Mononuclear cell (primary cell): ENCODE measurements around the gene MAPK14. TPM values are rescaled to one million over a fixed set of nuclear protein-coding genes. Genes with fewer than 3 reads are reported as not detected.

Source experiments
- H3K27me3 ChIP-seq: 2 replicates; pipeline ENCODE4 v1.6.0; 2011; ENCODE audit warnings: low read length, control low read depth; ENCODE audit not compliant: insufficient read depth
- H3K4me1 ChIP-seq: 2 replicates; pipeline ENCODE4 v1.5.1; 2011; ENCODE audit warnings: mild to moderate bottlenecking, low read length, control low read depth; ENCODE audit not compliant: insufficient read depth
- H3K4me3 ChIP-seq: 2 replicates; pipeline ENCODE4 v1.5.1; 2011; ENCODE audit warnings: mild to moderate bottlenecking, low read length, moderate library complexity
- H3K9me3 ChIP-seq: 2 replicates; pipeline ENCODE4 v1.5.1; 2011; ENCODE audit warnings: low read depth, mild to moderate bottlenecking, control low read depth, low read length
- total RNA-seq: library from RNA; depleted of rRNA; stranded (reverse); fragments of >200 nt; gene quantifications from one replicate; pipeline ENCODE4 v1.2.3, GENCODE V29; 2012

MAPK14 gene
- total RNA-seq, 1 donor, result 86.9 TPM

DNA sequence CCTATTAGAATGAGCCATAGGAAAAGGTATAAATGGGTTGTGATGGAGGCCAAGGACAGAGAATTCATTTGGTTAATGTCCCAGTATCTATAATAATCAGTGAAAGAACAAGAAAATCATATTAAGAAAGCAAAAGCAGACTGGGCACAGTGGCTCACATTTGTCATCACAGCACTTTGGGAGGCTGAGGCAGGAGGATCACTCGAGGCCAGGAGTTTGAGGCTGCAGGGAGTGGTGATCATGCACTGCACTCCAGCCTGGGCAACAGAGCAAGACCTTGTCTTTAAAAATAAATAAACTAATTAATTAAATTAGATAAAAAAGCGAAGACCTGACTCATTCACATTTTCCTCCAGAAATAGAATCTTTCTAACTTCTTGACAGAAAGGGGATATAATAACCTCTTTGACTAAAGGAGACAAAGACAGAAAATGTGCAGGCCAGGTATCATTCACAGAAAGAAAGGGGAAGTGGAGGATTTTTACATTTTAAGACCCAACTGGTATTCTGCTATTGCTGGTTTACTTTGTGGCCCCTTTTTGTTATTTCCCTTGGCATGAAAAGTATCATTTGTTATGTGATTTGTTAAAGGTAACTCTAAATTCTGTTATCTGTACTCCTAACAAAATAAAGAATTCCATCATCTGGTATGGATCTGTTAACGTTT, 70.8 kb downstream of the MAPK14 start:
- Histone ChIP-seq H3K4me1 (peaks cover 43% of the 10 kb centered on the region), H3K4me3 (no peak overlapping the region), H3K27me3 (no peaks in the 10 kb centered on the region), H3K9me3 (no peaks in the 10 kb centered on the region)

DNA sequence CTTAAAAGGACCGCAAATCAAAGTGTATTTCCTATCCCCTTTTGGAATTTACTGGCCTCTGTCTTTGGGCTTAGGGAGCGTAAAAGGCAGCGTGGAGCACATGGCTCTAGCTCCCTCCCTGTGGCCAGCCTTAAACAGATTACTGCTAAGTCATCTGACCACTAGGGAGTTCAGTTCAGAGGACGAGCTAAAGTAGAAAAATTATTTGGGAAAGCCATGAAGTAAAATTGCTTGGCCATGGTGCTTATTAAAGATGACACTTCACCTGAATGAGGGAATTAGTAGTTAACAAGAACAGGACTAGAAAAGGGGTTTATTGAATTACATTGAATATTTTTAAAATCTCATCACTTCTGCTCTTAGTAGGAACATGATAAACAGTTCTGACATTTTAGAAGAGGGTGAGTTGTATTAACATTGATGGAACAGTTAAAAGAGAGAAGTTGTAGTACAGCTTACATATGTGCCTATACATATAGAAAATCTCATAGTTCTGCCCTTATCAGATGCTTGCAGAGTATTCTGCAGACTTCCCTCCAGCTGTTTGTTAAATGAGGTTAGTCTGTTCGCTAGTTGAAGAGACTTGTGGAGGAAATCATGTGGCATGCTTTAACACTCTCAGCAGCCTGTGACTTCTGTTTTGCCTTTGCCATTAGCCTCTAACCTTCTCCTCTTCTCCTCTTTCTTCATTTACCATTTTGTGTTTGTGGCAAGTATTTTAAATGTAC, 71.5 kb downstream of the MAPK14 start:
- Histone ChIP-seq H3K27me3 (no peaks in the 10 kb centered on the region), H3K4me3 (no peak overlapping the region), H3K9me3 (no peaks in the 10 kb centered on the region), H3K4me1 (peaks cover 43% of the 10 kb centered on the region)

DNA sequence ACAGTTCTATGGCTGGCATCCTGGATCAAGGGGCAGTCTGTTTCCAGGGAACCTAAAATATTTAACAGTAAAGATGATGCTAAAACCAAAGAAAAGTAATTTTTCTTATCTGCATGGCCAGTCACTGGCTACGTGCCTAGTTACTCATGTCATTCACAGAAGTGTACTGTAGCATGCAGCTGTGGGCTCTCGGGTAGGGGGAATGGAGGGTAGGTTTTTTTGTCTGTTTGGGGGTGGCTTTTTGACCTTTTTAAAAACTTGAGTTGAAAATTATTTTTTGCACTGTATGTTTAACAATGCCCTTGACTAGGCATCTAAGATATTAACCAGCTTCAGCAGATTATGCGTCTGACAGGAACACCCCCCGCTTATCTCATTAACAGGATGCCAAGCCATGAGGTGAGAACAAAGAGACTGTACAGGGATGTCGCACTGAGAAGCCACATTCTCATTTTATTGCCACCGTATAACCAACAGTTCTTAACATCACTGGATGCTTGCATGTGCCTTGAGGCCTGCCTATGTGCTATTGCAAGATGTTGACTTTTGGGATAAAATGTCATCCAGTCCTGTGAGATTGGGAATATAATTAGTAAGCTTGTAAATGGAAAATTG, 72.4 kb downstream of the MAPK14 start:
- Histone ChIP-seq H3K4me3 (no peak overlapping the region), H3K9me3 (no peaks in the 10 kb centered on the region), H3K4me1 (peaks cover 38% of the 10 kb centered on the region), H3K27me3 (no peaks in the 10 kb centered on the region)

DNA sequence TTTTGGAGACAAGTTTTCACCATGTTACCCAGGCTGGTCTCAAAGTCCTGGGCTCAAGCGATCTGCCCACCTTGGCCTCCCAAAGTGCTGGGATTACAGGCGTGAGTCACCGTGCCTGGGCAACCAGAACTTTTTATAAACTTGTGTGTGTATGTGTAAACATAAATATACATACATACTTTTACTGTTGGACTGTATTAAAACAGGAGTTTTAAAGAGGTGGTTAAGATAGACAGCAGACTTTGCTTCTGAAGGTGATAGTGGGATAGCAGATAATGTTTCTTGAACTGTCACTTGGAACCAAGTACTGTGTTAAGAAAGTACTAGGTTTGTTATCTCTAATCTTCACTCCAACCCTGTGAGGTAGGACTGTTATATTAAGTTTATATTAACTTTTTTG, 74.1 kb downstream of the MAPK14 start:
- no peak overlapping the region for H3K4me3 ChIP-seq
- no peaks in the 10 kb centered on the region for H3K9me3 ChIP-seq
- no peaks in the 10 kb centered on the region for H3K27me3 ChIP-seq
- H3K4me1 ChIP-seq, result peaks cover 30% of the 10 kb centered on the region

DNA sequence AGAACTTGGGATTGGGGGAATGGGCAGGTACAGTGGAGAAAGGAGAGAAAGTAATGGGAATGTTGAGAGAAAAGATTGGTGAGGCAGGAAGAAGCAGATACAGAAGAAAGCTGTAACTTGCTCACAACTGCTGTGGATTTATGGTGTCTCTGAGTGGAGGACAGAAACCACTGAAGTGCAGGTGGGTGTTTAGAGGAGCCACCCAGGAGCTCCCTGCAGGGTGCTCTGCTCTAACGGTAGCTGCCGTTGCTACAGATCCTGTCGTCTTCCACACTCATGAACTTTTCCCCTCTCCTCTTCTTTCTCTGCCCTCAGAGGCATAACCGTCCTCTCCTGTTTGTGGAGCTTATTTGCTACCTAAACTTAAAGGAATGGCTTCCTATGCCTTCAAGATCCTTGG, 75.2 kb downstream of the MAPK14 start:
- Histone ChIP-seq H3K27me3 (no peaks in the 10 kb centered on the region), H3K4me3 (no peak overlapping the region), H3K9me3 (no peaks in the 10 kb centered on the region), H3K4me1 (peaks cover 30% of the 10 kb centered on the region)

DNA sequence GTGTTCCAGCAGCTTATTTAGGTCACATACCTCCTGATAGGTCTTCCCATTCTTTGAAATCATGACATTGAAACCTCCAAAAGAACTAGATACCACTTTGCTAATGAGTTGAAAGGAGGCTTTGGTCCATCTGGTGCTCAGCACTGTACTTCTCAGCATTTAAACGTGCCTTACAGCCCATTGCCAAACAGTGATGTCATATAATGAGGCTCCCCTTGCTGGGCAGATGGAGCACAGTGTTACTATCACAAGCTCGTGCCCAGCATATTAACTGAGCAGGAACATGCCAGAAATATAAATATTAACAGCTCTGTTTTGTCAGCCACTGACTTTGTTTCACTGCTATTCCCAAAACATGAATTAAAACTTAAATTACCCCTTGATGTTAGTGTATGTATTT, 77.2 kb downstream of the MAPK14 start:
- Histone ChIP-seq H3K4me1 (peaks cover 34% of the 10 kb centered on the region), H3K4me3 (no peak overlapping the region), H3K9me3 (no peaks in the 10 kb centered on the region), H3K27me3 (no peaks in the 10 kb centered on the region)

DNA sequence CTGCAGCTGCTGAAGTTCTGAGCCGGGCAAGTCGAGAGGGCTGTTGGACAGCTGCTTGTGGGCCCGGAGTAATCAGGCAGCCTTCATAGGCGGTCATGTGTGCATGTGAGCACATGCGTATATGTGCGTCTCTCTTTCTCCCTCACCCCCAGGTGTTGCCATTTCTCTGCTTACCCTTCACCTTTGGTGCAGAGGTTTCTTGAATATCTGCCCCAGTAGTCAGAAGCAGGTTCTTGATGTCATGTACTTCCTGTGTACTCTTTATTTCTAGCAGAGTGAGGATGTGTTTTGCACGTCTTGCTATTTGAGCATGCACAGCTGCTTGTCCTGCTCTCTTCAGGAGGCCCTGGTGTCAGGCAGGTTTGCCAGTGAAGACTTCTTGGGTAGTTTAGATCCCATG, 81.5 kb downstream of the MAPK14 start:
- Histone ChIP-seq H3K4me3 (no peak overlapping the region), H3K4me1 (peaks cover 36% of the 10 kb centered on the region), H3K9me3 (no peaks in the 10 kb centered on the region)

DNA sequence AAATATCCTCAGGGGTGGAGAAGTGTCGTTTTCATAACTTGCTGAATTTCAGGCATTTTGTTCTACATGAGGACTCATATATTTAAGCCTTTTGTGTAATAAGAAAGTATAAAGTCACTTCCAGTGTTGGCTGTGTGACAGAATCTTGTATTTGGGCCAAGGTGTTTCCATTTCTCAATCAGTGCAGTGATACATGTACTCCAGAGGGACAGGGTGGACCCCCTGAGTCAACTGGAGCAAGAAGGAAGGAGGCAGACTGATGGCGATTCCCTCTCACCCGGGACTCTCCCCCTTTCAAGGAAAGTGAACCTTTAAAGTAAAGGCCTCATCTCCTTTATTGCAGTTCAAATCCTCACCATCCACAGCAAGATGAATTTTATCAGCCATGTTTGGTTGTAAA, 82.4 kb downstream of the MAPK14 start:
- no peak overlapping the region for H3K4me3 ChIP-seq
- H3K27me3 ChIP-seq, result no peaks in the 10 kb centered on the region
- H3K4me1 ChIP-seq, result peaks cover 46% of the 10 kb centered on the region

More for the DNA sequence above, 81.5 kb downstream of the MAPK14 start:
- H3K27me3 ChIP-seq, result no peaks in the 10 kb centered on the region

DNA sequence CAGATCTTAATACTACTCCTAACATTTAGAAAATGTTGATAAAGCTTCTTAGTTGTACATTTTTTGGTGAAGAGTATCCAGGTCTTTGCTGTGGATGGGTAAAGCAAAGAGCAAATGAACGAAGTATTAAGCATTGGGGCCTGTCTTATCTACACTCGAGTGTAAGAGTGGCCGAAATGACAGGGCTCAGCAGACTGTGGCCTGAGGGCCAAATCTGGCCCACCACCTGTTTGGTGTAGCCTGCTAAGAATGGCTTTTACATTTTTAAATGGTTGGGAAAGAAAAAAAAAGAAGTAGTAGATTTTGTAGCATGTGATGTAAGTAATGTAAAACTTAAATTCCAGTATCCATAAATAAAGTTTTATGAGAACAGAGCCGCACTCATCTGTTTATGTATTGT, 83.3 kb downstream of the MAPK14 start:
- Histone ChIP-seq H3K4me1 (peaks cover 54% of the 10 kb centered on the region), H3K27me3 (no peaks in the 10 kb centered on the region), H3K9me3 (no peaks in the 10 kb centered on the region), H3K4me3 (no peak overlapping the region)

More for the DNA sequence above, 82.4 kb downstream of the MAPK14 start:
- no peaks in the 10 kb centered on the region for H3K9me3 ChIP-seq

DNA sequence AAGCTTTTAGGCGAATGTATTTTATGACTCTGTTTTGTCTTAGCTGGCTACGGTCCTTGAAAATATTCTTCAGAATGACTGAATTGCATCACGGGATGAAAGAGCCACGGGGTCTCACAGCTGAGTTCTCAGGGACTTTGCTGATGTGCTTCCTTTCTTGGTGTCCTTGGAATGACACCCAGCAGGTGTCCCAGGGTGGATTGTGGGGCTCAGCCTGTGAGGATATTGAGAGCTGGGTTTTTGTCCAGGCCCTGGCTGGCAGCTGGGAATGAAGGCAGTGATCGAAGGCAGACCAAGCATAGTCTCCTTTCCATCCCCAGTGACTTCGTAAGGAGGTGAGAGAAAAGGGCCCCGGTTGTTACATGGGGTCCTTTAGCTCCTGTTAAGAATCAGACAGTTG, 83.9 kb downstream of the MAPK14 start:
- H3K4me3 ChIP-seq, result no peak overlapping the region
- H3K9me3 ChIP-seq, result no peaks in the 10 kb centered on the region
- H3K27me3 ChIP-seq, result no peaks in the 10 kb centered on the region
- peaks cover 61% of the 10 kb centered on the region for H3K4me1 ChIP-seq

DNA sequence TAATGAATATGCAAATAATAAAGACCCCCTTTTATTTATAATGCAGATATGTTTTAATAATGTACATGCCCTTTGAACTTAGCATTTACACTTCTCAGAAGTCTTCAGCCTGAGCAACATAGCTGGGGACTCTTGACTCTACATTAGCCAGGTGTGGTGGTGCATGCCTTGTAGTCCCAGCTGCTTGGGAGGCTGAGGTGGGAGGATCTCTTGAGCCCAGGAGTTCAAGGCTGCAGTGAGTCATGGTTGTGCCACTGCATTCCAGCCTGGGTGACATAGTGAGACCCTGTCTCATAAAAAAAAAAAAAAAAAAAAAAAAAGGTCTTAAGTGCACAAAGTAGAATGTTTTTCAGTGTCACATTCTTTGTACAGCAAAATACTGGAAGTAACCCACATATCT, 85.4 kb downstream of the MAPK14 start:
- H3K4me3 ChIP-seq, result no peak overlapping the region
- no peaks in the 10 kb centered on the region for H3K9me3 ChIP-seq
- no peaks in the 10 kb centered on the region for H3K27me3 ChIP-seq
- peaks cover 75% of the 10 kb centered on the region for H3K4me1 ChIP-seq

DNA sequence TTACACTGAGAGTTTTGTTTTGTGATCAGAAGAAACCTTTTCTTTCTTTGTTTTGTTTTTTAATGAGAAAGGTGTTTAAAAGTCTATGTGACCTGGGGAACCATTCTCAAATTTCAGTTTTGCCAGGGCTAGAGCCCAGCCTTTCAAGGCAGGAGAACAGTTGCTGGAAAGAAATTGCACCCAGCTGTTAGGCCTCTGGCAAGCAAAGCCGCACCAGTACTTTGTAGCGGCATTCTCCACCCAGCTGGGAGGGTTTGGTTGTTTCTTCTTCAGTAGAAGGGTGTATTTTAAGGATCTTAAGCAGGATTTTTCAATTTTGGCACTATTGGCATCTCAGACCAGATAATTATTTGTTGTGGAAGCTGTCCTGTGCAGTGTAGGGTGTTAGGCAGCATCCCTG, 86.1 kb downstream of the MAPK14 start:
- no peak overlapping the region for H3K4me3 ChIP-seq
- H3K27me3 ChIP-seq, result no peaks in the 10 kb centered on the region
- no peaks in the 10 kb centered on the region for H3K9me3 ChIP-seq
- H3K4me1 ChIP-seq, result peaks cover 75% of the 10 kb centered on the region

DNA sequence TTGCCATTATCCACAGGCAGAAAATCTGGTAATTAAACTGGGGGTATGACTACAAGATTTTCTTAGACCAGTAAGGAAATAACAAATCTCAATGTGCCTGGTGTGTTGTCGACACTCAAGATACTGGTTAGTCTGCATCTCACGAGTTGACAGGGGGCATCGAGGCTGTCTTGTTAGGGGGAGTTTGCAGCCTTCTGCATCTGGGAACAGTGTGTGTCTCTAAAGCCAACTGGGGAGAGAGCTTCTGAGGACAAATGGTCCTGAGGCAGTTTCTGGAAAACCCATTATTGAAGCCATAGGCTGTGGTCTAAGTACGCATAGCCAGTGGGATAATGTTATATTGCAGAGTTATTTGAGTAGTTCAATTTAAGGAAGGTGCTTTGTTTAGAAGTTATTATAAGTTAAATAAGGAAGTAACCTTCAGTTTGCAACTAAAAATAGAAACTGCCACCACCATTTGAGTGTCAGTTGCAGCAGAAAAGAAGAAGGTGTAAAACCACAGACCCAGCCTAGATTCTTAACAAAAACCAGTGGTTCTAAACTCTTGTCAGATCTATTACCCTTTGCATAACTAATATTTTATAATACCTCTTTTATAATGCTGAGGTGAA, 87.3 kb downstream of the MAPK14 start:
- Histone ChIP-seq H3K4me3 (no peak overlapping the region), H3K27me3 (no peaks in the 10 kb centered on the region), H3K9me3 (no peaks in the 10 kb centered on the region), H3K4me1 (peaks cover 75% of the 10 kb centered on the region)

DNA sequence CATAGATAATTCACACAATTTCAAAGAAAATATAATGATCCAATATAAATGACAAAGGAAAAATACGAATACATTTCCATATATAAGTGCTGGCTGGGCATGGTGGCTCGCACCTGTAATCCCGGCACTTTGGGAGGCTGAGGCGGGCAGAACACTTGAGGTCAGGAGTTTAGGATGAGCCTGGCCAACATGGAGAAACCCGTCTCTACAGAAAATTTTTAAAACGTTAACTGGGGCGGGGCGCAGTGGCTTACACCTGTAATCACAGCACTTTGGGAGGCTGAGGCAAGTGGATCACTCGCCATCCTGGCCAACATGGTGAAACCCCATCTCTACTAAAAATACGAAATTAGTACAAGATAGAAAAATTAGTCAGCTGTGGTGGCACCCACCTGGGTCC, 87.8 kb downstream of the MAPK14 start:
- H3K4me1 ChIP-seq, result peaks cover 75% of the 10 kb centered on the region
- no peak overlapping the region for H3K4me3 ChIP-seq
- no peaks in the 10 kb centered on the region for H3K9me3 ChIP-seq
- no peaks in the 10 kb centered on the region for H3K27me3 ChIP-seq

DNA sequence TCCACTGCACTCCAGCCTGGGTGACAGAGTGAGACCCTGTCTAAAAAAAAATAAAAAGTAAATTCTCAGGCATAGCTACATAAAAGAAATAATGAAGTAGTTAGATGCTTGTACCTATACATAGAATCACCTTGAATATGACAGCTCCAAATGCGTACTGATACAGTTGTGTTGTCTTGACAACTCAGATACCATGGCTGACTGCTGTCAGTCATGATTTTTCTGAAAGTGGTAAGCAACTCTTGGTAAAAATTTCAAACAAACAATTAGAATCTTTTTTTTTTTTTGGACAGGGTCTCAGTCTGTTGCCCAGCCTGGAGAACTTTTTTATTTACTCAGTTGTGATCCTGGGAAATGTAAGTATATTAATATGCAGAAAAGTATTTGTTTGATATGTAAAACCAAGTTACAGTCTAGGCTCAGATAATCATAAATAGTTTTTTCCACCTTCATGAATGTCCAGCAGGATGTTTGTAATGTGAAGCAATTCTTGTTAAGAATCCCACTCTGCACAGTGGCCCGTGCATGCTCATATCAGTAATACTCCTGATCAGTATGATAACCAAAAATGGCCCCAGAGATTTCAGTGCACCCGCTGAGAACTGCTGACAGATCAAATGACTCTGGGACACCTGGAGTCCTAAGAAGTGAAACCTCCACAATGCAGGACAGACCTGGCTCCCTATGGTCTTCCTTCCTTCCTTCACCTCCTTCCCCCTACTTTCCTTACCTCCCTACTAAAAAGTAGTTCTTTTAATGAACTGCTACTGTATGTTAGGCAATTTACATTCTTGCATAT, 88.7 kb downstream of the MAPK14 start:
- peaks cover 84% of the 10 kb centered on the region for H3K4me1 ChIP-seq
- no peaks in the 10 kb centered on the region for H3K27me3 ChIP-seq
- no peaks in the 10 kb centered on the region for H3K9me3 ChIP-seq
- H3K4me3 ChIP-seq, result no peak overlapping the region
